Tibial nerve (tissue), 4 donors: ENCODE results near the gene JOSD2. TPM values are rescaled to one million over a fixed set of nuclear protein-coding genes. Genes with fewer than 3 reads are reported as not detected.

Experiments used
- DNase-seq, 2 donors: peaks; one replicate each; pipeline ENCODE4 v3.0.0-alpha.2; 2019; ENCODE audit warnings: low spot score in 2 of 2
- H3K27ac ChIP-seq, 4 donors: fragments of 200-600 bp; sonication (generic) in 3 of 4; one replicate each; pipeline ENCODE4 v1.5.1; 2017 to 2019; ENCODE audit warnings: mild to moderate bottlenecking in 1 of 4
- H3K27me3 ChIP-seq, 2 donors: fragments of 200-600 bp; sonication (generic) in 1 of 2; one replicate each; pipeline versions ENCODE4 v1.5.1 to v1.6.0; 2017 to 2019
- H3K36me3 ChIP-seq, 3 donors: fragments of 200-600 bp; sonication (generic); one replicate each; pipeline ENCODE4 v1.5.1; 2018 to 2019
- H3K4me1 ChIP-seq, 4 donors: fragments of 200-600 bp; sonication (generic) in 3 of 4; one replicate each; pipeline ENCODE4 v1.5.1; 2017 to 2019
- H3K4me3 ChIP-seq, 4 donors: fragments of 200-600 bp; sonication (generic) in 3 of 4; one replicate each; pipeline ENCODE4 v1.5.1; 2017 to 2019; ENCODE audit warnings: mild to moderate bottlenecking in 1 of 4, moderate library complexity in 1 of 4
- H3K9me3 ChIP-seq, 4 donors: fragments of 200-600 bp; sonication (generic) in 3 of 4; one replicate each; pipeline ENCODE4 v1.5.1; 2017 to 2019
- EP300 ChIP-seq, 2 donors: sonication (generic); formaldehyde crosslinking; IDR thresholded peaks; one replicate each; pipeline ENCODE4 v1.6.1; 2017; ENCODE audit warnings: antibody characterized with exemption in 2 of 2, mild to moderate bottlenecking in 1 of 2
- POLR2A ChIP-seq, 2 donors: fragments of 450-650 bp; IDR thresholded peaks; one replicate each; pipeline ENCODE4 v1.6.1; 2017; ENCODE audit warnings: antibody characterized with exemption in 2 of 2, mild to moderate bottlenecking in 2 of 2, moderate library complexity in 2 of 2
- WGBS, 2 donors: methylation state at CpG; one replicate each; pipeline ENCODE4 v1.1.5; 2018; 5-methylcytosine and 5-hydroxymethylcytosine counted together
- total RNA-seq, 4 donors: library from RNA; depleted of rRNA; stranded (reverse); fragments of >200 nt; gene quantifications; one replicate each; pipeline ENCODE4 v1.1.0, GENCODE V29; 2016
- TF ChIP-seq, protein P1 (sequence below), 5 experiments: fragments of 200-600 bp in 3 of 5; fragments of 450-650 bp in 2 of 5; sonication (generic) in 3 of 5; IDR thresholded peaks; one replicate each; pipeline ENCODE4 v1.5.1; 2016 to 2019; ENCODE audit warnings: antibody characterized with exemption in 5 of 5, mild to moderate bottlenecking in 3 of 5, moderate library complexity in 2 of 5

Gene JOSD2
- total RNA-seq, 4 donors from 2014 or later, result 32.3 to 52.2 (median 38.8) TPM

GRCh38 chr19:50490991-50491472 lies 20.0 kb downstream of the JOSD2 start:
- Histone ChIP-seq H3K9me3 (peaks cover 0 to 4% (median 0%) of the 10 kb centered on the region in 4 donors), H3K27me3 (peaks cover 0 to 56% of the 10 kb centered on the region in 2 donors), H3K27ac (no peak overlapping the region), H3K36me3 (peaks cover 0 to 5% (median 0%) of the 10 kb centered on the region in 3 donors), H3K4me1 (peaks cover 0 to 9% (median 0%) of the 10 kb centered on the region in 4 donors), H3K4me3 (no peak overlapping the region)
- 22% methylated on average over 26 of the region's 26 CpGs for WGBS, 2 donors
- TF ChIP-seq, protein P1, sequence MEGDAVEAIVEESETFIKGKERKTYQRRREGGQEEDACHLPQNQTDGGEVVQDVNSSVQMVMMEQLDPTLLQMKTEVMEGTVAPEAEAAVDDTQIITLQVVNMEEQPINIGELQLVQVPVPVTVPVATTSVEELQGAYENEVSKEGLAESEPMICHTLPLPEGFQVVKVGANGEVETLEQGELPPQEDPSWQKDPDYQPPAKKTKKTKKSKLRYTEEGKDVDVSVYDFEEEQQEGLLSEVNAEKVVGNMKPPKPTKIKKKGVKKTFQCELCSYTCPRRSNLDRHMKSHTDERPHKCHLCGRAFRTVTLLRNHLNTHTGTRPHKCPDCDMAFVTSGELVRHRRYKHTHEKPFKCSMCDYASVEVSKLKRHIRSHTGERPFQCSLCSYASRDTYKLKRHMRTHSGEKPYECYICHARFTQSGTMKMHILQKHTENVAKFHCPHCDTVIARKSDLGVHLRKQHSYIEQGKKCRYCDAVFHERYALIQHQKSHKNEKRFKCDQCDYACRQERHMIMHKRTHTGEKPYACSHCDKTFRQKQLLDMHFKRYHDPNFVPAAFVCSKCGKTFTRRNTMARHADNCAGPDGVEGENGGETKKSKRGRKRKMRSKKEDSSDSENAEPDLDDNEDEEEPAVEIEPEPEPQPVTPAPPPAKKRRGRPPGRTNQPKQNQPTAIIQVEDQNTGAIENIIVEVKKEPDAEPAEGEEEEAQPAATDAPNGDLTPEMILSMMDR (IDR thresholded peaks at IDR 0.05), result no peak
- TF ChIP-seq POLR2A (IDR thresholded peaks at IDR 0.05) (no peak), EP300 (IDR thresholded peaks at IDR 0.05) (no peak)
- no peak for DNase-seq

DNA sequence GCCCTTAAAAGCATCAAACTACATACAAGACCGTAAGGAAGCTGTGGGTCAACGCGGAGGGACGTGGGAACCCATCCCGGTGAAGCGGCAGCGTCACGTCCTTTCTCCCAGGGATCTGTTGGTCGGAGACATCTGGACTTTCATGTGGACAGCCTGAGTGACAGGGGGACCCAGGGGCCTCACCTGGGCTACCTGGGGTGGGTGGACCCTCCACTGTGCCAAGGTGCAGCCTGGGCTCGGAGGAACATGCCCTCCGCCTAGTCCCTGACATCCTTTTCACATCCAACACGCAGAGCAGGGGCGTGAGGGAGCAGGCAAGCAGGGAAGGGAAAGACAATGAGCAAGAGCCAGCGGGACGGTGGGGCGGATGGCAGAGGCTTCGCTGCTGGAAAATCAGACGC lies 20.6 kb downstream of the JOSD2 start:
- DNase-seq, result no peak
- Histone ChIP-seq H3K27ac (no peak overlapping the region), H3K27me3 (peaks cover 0 to 56% of the 10 kb centered on the region in 2 donors), H3K4me3 (no peak overlapping the region), H3K36me3 (peaks cover 0 to 5% (median 0%) of the 10 kb centered on the region in 3 donors), H3K4me1 (peaks cover 0 to 8% (median 0%) of the 10 kb centered on the region in 4 donors), H3K9me3 (peaks cover 0 to 4% (median 0%) of the 10 kb centered on the region in 4 donors)
- WGBS, 2 donors, result 93 to 95% methylated on average over 18 of the region's 18 CpGs
- no peak for TF ChIP-seq POLR2A (IDR thresholded peaks at IDR 0.05)
- TF ChIP-seq, protein P1 (IDR thresholded peaks at IDR 0.05), result no peak
- no peak for TF ChIP-seq EP300 (IDR thresholded peaks at IDR 0.05)

DNA sequence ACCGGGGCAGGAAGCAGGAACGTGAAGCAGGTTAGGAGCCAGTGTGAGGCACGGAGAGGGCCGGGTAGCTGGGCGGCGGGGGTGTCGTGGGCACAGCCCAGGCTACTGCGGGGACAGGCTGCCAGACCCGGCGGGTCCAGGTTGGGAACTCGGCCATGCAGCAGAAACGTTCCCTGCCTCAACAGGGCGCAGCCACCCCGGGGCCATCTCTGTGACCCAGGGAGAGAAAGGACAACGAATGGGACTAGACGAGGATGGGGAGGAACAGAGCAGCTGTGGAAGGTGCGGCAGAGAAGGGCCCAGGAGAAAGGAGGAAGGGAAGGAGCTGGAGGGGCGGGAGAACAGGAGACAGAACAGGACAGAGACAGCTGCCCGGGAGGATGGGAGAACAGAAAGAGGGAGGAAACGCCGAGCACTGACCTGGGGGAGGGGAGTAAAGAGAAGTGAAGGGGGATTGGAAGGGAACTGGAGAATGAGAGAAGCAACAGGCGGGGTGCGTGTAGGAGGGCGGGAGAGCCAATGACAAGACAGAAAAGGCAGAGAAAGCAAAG lies 21.5 kb downstream of the JOSD2 start:
- Histone ChIP-seq H3K4me3 (no peak overlapping the region), H3K27me3 (peaks cover 0 to 56% of the 10 kb centered on the region in 2 donors)
- DNase-seq, result no peak

GRCh38 chr19:50488389-50489194 lies 22.4 kb downstream of the JOSD2 start:
- no peak for DNase-seq
- H3K27me3 ChIP-seq, result peaks cover 0 to 56% of the 10 kb centered on the region in 2 donors
- 12% methylated on average over 13 of the region's 13 CpGs for WGBS, 2 donors

More for the DNA sequence above, 21.5 kb downstream of the JOSD2 start:
- peaks cover 0 to 14% (median 0%) of the 10 kb centered on the region in 3 donors for H3K36me3 ChIP-seq
- peaks cover 0 to 4% (median 0%) of the 10 kb centered on the region in 4 donors for H3K9me3 ChIP-seq
- TF ChIP-seq POLR2A (IDR thresholded peaks at IDR 0.05) (no peak), EP300 (IDR thresholded peaks at IDR 0.05) (no peak)
- TF ChIP-seq, protein P1 (IDR thresholded peaks at IDR 0.05), result no peak
- no peak overlapping the region for H3K27ac ChIP-seq
- 31 to 34% methylated on average over 24 of the region's 24 CpGs for WGBS, 2 donors
- peaks cover 0 to 8% (median 0%) of the 10 kb centered on the region in 4 donors for H3K4me1 ChIP-seq

More at GRCh38 chr19:50488389-50489194, 22.4 kb downstream of the JOSD2 start:
- no peak overlapping the region for H3K4me3 ChIP-seq
- H3K36me3 ChIP-seq, result peaks cover 0 to 21% (median 0%) of the 10 kb centered on the region in 3 donors
- H3K27ac ChIP-seq, result no peak overlapping the region
- peaks cover 0 to 8% (median 0%) of the 10 kb centered on the region in 4 donors for H3K4me1 ChIP-seq
- TF ChIP-seq EP300 (IDR thresholded peaks at IDR 0.05), result no peak
- no peak for TF ChIP-seq POLR2A (IDR thresholded peaks at IDR 0.05)
- TF ChIP-seq, protein P1 (IDR thresholded peaks at IDR 0.05), result no peak
- H3K9me3 ChIP-seq, result peaks cover 0 to 4% (median 0%) of the 10 kb centered on the region in 4 donors
